T-helper 22 cell (primary cell): ENCODE measurements around the gene SLIT3.

ENCODE experiments used
- DNase-seq: peaks from one replicate; pipeline ENCODE4 v3.0.0-alpha.2; 2020; ENCODE audit warnings: low read depth

SLIT3 gene

DNA sequence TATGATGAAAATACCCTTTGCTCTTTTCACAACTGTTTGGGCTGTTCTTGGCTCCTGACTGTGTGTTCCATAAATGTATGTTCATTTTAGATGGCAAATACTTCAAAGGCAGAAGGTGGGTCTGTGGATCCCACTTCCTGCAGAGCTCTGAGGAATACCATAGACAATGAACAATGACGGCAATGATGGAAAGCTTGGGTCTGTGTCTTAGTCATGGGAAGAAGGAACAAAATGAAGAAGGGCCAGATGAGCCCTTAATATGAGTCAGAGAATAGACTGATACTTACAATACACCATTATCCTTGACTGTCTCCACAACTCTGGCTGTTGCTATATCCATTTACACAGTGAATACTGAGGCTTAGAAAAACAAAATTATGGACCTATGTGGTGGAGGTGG, 126.0 kb downstream of the SLIT3 start:
- no peak for DNase-seq

GRCh38 chr5:169173372-169173771, 127.6 kb downstream of the SLIT3 start:
- DNase-seq = no peak

DNA sequence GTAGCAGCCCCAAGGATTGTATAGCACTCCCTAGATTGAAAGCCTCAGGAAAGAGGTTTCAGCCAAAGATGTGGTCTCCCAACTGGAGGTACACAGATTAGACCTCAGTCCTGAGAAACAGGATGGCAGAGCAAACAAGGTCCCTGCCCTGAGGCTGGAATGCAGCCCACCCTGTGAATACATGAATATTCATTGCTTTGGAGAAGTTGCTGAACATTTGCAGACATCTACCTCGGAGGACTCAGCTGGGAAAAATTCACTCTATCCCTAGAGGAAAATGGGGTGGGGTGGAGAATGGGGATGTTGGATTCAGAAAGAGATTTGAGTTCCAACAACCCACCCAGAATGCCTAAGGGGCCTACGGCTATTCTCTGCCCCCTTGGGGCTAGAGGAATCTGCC, 129.4 kb downstream of the SLIT3 start:
- DNase-seq = no peak

DNA sequence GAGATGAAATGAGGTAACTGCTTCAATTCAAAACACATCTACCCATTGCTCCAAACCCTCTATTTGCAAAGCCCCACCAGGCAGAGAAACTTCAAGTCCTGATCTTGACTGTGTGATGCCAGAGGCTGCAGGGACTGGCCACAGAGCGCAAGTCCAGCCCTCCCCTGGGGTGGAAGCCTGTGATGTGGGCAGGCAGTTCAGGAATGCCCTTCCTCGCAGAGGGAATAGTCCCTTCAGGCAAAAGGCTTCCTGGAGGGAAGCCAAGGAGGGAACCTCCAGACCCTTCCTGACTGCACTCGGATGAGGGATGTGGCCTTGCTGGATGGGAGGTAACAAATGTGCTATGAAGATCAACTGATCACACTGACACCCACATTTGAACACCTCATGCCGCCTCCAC, 131.2 kb downstream of the SLIT3 start:
- no peak for DNase-seq

DNA sequence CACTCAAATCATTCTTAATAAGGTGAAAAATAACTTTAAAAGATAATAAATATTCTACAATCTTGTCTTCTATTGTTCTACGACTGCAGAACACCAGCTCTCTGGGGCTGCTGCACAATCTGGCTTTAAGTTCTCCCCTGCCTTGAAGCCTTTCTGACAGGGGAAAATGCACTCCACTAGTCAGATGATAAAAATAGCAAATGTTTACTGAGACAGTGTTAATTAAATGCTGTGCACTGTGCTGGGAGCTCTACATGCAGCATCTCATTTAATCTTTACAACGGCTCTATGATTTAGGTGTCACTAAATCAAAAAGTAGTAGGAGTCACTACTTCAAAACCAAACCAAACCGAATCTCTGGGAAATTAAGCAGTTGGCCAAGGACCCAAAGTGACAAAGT, 132.7 kb downstream of the SLIT3 start:
- DNase-seq = no peak

DNA sequence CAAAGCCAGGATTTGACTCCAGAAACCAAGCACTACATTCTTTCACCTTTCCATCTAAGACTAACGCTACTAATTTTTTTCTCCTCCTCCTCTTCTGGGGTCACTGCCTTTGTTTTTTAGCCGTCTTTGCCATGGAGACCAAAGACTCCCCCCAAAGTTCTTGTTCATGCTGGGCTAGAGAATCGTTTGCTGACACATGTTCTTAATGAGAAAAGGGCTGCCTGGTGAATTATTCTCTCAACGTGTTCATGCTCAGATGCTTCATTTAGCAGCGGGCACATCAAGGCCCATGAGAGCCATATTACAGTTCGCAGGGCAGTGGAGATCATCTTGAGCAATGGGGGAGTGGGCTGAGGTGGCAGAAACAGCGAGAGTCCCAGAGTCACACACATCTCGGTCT, 134.9 kb downstream of the SLIT3 start:
- DNase-seq = no peak

DNA sequence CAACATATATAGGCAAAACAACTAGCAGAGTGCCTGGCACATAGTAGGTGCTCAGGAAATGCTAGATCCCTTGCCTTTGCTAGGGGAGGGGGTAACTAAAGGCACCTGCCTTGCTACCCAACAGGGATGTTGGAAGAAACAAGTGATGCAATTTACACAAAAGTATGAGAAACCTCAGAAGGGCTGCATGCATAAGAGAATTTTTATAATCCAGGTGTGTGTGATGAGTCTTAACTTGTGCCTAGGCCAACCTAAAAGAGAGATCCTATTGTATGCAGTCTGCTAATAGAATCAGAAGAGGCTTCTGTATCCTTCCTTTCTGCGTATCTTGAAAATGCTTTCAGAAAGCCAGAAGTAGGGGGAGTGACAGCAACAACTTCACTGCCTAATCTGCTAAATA, 135.9 kb downstream of the SLIT3 start:
- DNase-seq = no peak

DNA sequence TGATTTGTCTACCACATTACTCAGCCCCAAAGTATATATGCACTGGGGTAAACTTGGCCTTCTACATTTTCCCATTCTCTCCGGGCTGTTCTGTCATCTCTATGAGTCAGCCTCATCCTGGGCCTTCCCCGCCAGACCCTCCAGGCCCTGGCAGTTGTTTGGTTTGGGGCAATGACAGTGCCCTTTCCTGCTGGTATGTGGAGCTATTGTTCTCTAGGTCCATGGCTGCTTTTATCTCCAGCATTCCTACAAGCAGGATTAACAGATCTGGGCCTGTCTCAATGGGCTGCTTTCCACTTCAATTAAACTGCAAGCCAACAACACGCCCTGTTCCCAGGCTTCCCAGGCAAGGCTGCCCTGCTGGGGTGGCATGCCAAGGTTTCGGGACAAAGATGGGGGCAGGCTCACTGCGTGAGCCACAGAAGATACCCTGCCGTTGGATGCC, 136.4 kb downstream of the SLIT3 start:
- DNase-seq = no peak

DNA sequence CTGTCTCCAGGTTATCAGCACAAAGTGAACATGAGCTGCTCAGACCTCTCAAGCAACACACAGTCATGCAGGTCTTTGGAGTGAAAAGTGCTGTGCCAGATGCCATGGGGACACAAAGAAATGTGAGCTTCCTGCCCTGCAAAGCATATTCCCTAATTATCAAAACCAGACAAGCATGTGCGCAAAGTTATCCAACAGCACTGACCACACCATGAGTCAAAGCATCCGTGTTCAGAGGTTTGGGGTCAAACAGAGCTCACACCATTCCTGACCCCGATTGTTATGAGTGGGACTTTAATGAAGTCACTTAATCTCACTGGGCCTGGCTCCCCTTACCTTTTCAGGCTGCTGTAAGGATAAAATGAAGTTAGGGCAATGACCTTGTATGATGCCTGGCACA, 138.5 kb downstream of the SLIT3 start:
- no peak for DNase-seq

- no peak for DNase-seq
Observed at GRCh38 chr5:169161022-169161680, 139.8 kb downstream of the SLIT3 start.

GRCh38 chr5:169160405-169160901, 140.5 kb downstream of the SLIT3 start:
- no peak for DNase-seq

GRCh38 chr5:169158764-169159163, 142.2 kb downstream of the SLIT3 start:
- no peak for DNase-seq

DNA sequence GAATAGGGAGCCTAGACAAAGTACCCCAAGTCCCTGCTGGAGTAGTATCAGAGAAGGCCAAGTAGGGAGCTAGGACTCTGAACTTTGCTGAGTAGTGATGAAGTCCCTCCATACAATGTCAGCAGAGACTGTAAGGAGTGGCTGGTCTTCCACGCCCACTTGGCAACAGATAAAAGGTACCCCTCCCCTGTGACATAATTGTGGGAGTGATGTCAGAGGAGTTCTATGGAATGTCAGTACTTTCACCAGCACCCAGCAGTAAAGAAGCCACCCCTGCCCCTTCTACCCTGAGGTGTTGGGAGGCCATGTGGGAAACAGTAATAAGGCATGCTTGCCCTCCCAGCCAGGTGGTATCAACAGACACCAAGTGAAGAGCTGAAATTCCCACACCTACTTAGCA, 143.9 kb downstream of the SLIT3 start:
- no peak for DNase-seq

DNA sequence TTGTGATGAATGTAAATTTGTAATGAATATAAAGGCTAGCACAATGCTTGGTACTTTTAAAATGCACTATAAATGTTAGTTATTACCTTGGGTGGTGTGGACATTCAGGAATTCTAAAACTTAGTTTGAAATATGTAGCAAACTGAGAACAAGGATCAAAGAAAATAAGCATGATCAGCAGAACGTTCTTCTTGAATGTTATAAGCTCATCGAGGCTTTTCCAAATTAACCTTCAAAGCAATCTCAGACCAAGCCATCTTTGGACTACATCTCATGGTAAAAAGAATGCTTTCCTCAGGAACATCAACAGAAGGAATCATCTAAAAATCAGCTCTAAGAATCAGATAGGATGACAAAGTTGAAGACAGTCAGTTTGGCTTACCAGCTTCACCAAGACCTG, 146.3 kb downstream of the SLIT3 start:
- no peak for DNase-seq

DNA sequence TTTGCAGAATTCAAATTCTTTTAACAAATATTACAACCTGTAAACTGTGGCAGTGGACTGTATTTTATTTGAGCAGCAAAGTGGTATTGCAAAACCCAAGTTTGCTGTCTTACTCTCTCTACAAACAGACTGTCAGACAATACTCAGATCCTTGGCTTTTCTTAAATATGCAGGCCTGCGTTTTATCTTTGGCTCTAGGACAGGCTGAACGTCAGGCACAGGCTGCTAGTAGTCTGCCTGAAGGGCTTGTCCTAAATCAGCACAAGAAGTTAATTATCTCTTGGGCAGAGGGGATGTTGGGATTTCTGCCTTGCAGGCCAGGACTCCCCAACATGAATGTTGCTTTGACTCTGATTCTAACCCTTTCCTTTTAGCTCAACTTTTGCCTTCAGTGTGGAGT, 147.5 kb downstream of the SLIT3 start:
- no peak for DNase-seq

DNA sequence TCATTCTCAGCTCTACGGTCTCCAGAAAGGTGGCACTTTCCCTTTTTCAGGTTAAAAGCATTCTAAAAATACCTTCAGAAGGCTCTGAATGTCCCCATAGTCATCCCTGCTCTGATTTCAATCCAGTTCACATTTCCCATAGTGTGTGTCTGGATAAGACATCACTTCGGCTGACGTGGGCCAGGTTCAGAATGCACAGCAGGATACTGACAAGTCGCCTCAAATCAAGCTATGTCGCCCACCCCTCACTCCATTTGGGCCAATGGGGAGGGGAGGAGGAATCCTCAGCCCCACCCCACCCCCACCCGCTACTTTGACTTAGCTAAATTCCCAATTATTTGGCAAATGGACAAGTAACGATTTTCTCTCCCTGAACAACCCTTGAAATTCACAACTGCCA, 148.0 kb downstream of the SLIT3 start:
- no peak for DNase-seq

DNA sequence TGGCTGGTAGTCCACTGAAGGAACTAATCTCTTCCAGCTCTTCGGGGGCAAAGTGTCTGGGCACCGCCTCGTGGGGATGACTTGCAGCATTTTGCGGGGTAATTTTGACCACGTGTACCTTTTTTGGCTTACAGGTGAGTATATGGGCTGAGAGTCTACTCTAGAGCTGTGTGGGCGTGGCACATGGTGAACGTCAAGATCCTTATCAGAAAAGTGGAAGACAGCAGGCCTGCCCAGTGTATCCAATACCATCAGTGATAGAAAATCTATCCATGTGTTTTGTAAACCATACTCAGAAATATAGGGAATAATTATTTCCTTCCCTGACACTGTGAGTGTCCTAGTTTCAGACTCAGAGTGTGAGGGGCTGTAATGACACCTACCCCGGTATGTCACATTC, 148.5 kb downstream of the SLIT3 start:
- DNase-seq = no peak

DNA sequence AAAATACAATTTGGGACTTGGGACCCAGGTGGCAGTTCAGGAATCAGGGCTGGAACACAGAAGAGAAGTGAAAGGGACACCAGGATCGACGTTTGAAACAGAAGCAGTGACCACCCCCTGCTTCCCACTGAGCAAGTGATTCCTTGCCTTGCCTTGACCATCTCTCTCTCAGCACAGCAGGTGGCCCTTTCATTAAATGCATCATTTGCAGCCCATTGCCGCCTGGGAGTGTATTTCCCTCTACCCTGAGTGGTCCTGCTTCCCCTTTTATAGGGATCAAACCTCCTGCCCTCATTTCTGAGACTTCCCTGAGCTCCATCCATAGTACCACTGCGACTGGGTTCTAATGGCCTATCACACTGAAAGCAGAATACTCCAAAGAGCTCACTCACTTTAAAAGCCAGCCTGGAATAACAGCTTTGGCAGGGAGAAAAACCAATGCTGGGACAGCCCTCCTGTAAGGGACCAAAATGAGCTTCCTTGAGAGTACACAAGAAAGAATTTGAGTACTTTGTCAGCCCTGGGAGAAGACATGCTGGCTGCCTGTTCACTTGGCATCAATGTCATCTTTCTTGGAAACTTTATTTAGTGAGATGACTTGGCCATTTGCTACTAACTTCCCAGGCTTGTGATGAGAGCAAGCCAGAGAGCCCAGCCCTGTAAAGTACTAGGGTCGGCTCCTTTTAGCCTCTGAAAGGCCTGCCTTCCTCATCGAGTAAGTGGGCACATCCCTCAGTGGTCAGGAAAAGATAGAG, 149.7 kb downstream of the SLIT3 start:
- DNase-seq = no peak

GRCh38 chr5:169150108-169150507, 150.8 kb downstream of the SLIT3 start:
- DNase-seq = no peak

GRCh38 chr5:169149317-169149716, 151.6 kb downstream of the SLIT3 start:
- no peak for DNase-seq

DNA sequence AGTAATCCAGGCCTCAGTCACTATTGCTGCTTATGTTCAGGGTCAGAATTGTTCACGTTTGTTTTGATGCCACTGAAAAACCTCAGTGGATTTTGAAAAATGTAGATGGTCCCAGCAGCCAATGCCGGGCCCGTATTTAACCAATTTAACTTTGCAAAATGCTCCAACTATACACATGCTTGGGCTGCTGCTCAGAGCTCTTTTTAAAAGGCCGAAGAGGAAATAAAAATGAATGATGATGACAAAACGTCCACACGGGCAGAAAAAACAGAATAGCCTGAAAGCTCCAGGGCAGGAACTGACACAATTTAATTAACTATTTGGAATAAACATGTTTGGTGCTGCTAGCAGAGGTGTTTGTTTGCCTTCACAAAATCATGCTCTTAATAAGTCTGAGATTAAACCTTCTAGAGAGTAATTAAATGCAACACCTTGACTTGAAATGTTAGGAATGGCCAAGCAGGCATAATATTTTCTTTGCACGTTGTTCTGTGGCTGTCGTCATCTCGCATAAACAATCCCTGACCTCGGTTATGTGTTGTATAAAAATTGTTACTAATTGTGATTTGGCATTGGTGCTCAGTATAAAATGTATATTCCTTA, 152.7 kb downstream of the SLIT3 start:
- no peak for DNase-seq

- DNase-seq = no peak
Observed at GRCh38 chr5:169147534-169147933, 153.4 kb downstream of the SLIT3 start.

DNA sequence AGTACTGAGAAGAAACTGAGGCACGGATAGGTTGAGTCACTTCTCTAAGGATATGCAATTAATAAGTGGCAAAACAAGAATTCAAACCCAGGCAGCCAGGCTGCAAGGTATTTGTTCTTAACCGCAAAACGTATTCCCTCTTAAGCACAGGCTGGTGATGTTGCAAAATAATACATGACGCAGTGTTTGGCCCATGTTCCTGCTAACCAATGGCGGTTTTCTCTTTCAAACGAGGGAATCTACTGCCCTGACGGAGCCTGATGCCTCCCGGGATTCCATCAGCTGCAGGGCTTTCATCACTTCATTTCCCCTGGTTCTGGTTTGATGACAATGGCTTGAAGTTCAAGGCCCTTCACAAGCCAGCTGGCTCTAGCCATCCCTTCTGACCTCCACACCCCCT, 154.8 kb downstream of the SLIT3 start:
- no peak for DNase-seq
